H1 (cell line): Measurements from ENCODE around the gene PRKAR2B. TPM values are rescaled to one million over a fixed set of nuclear protein-coding genes. Genes with fewer than 3 reads are reported as not detected.

Source experiments
- CTCF ChIA-PET: fragments of 300-600 bp; sonication (Branson Sonifier 250); formaldehyde crosslinking; loops from one replicate; lab custom pipeline; 2021; ENCODE audit not compliant: partially characterized antibody; lab: Charles Lee
- POLR2A ChIA-PET: fragments of 300-600 bp; sonication (Branson Sonifier 250); formaldehyde crosslinking; loops from one replicate; lab custom pipeline; 2021; ENCODE audit warnings: inconsistent platforms; ENCODE audit not compliant: partially characterized antibody; lab: Charles Lee
- DNase-seq, 2 experiments: peaks; one replicate each; pipeline versions ENCODE4 v3.0.0 to v3.0.0-alpha.2; 2010 to 2022; ENCODE audit warnings: low spot score in 2 of 2, low read depth in 1 of 2, mixed read lengths in 1 of 2
- FAIRE-seq: peaks from 2 replicates; lab custom pipeline; 2011; peaks lifted over from hg19 to GRCh38; lab: Jason Lieb, UNC
- H2AFZ ChIP-seq: 2 replicates; pipeline ENCODE4 v1.8.1; 2012; ENCODE audit warnings: low read length, inconsistent platforms
- H2AK5ac ChIP-seq: 2 replicates; pipeline ENCODE4 v1.6.1; 2013; ENCODE audit warnings: low read depth, low read length
- H2BK120ac ChIP-seq: replicated peaks from 2 replicates; pipeline ENCODE3; 2013; ENCODE audit warnings: low read depth, low read length, inconsistent platforms
- H2BK12ac ChIP-seq: 2 replicates; pipeline ENCODE4 v1.6.1; 2013; ENCODE audit warnings: low read depth, low read length
- H2BK15ac ChIP-seq: 2 replicates; pipeline ENCODE4 v1.6.1; 2013; ENCODE audit warnings: low read length
- H2BK20ac ChIP-seq: 2 replicates; pipeline ENCODE4 v1.6.1; 2013; ENCODE audit warnings: low read length
- H2BK5ac ChIP-seq: 2 replicates; pipeline ENCODE4 v1.6.1; 2013; ENCODE audit warnings: low read depth, low read length
- H3K14ac ChIP-seq: 2 replicates; pipeline ENCODE4 v1.6.1; 2013; ENCODE audit warnings: inconsistent platforms; ENCODE audit not compliant: insufficient read length
- H3K18ac ChIP-seq: 2 replicates; pipeline ENCODE4 v1.6.1; 2013; ENCODE audit warnings: low read length; ENCODE audit errors: extremely low read depth
- H3K23ac ChIP-seq: 2 replicates; pipeline ENCODE4 v1.6.1; 2013; ENCODE audit warnings: inconsistent platforms; ENCODE audit not compliant: insufficient read length
- H3K23me2 ChIP-seq: 2 replicates; pipeline ENCODE4 v1.6.1; 2013; ENCODE audit warnings: low read depth, low read length
- H3K27ac ChIP-seq: 2 replicates; pipeline ENCODE4 v1.6.1; 2011; ENCODE audit warnings: low read depth, low read length, inconsistent platforms
- H3K27me3 ChIP-seq, 4 experiments: replicated peaks in 1 of 4; 1 replicate in 1 of 4; 2 replicates in 3 of 4; pipeline versions ENCODE4 v1.6.1 to v1.8.1; 2011 to 2013; ENCODE audit warnings: low read length in 3 of 4, mild to moderate bottlenecking in 3 of 4, inconsistent platforms in 2 of 4, mixed read lengths in 2 of 4, moderate library complexity in 1 of 4; ENCODE audit not compliant: control insufficient read depth in 3 of 4, insufficient read depth in 3 of 4; ENCODE audit errors: extremely low read depth in 1 of 4
- H3K36me3 ChIP-seq, 4 experiments: 2 replicates each; pipeline versions ENCODE4 v1.6.1 to v1.8.1; 2011 to 2013; ENCODE audit warnings: mild to moderate bottlenecking in 4 of 4, low read length in 3 of 4, moderate library complexity in 2 of 4, control low read depth in 1 of 4, inconsistent platforms in 1 of 4; ENCODE audit not compliant: insufficient read depth in 4 of 4, control insufficient read depth in 2 of 4
- H3K4ac ChIP-seq: replicated peaks from 2 replicates; pipeline ENCODE3; 2013; ENCODE audit warnings: low read length, low read depth, mixed read lengths, inconsistent platforms; ENCODE audit not compliant: insufficient read length
- H3K4me1 ChIP-seq, 4 experiments: replicated peaks in 1 of 4; 1 replicate in 1 of 4; 2 replicates in 3 of 4; pipeline versions ENCODE4 v1.6.1 to v1.8.1; 2011 to 2013; ENCODE audit warnings: low read length in 3 of 4, inconsistent platforms in 2 of 4, mixed read lengths in 1 of 4; ENCODE audit not compliant: insufficient read depth in 4 of 4, control insufficient read depth in 3 of 4
- H3K4me2 ChIP-seq, 2 experiments: 2 replicates each; pipeline versions ENCODE4 v1.6.1 to v1.8.1; 2011 to 2013; ENCODE audit warnings: low read depth in 2 of 2, low read length in 2 of 2, control low read depth in 1 of 2, inconsistent platforms in 1 of 2, mild to moderate bottlenecking in 1 of 2; ENCODE audit not compliant: insufficient read depth in 1 of 2
- H3K4me3 ChIP-seq, 4 experiments: fragments of 200-600, 300-600 bp in 1 of 4; sonication (generic), shearing (Covaris generic), sonication (Bioruptor Twin) in 1 of 4; 2 replicates each; pipeline versions ENCODE4 v1.5.1 to v1.8.1; 2011 to 2016; ENCODE audit warnings: low read length in 4 of 4, low read depth in 3 of 4, control low read depth in 2 of 4, inconsistent platforms in 2 of 4, mild to moderate bottlenecking in 2 of 4, mixed read lengths in 1 of 4, moderate library complexity in 1 of 4; ENCODE audit not compliant: insufficient read depth in 2 of 4; ENCODE audit errors: extremely low read depth in 1 of 4
- H3K56ac ChIP-seq: replicated peaks from 2 replicates; pipeline ENCODE3; 2013; ENCODE audit warnings: low read depth, mild to moderate bottlenecking, mixed read lengths, low read length, inconsistent platforms; ENCODE audit not compliant: insufficient read length
- H3K79me1 ChIP-seq: 2 replicates; pipeline ENCODE4 v1.6.1; 2013; ENCODE audit warnings: low read depth, low read length, control low read depth
- H3K79me2 ChIP-seq, 2 experiments: 2 replicates each; pipeline versions ENCODE4 v1.6.1 to v1.8.1; 2012 to 2013; ENCODE audit warnings: low read length in 2 of 2, mild to moderate bottlenecking in 2 of 2, inconsistent platforms in 1 of 2; ENCODE audit not compliant: insufficient read depth in 2 of 2, control insufficient read depth in 1 of 2
- H3K9ac ChIP-seq, 4 experiments: replicated peaks in 1 of 4; 1 replicate in 1 of 4; 2 replicates in 3 of 4; pipeline versions ENCODE4 v1.6.1 to v1.8.1; 2011 to 2013; ENCODE audit warnings: low read depth in 3 of 4, low read length in 3 of 4, control low read depth in 2 of 4, mild to moderate bottlenecking in 2 of 4, moderate library complexity in 2 of 4, inconsistent platforms in 1 of 4; ENCODE audit errors: extremely low read depth in 1 of 4
- H3K9me3 ChIP-seq, 2 experiments: 2 replicates each; pipeline versions ENCODE4 v1.6.1 to v1.8.1; 2012 to 2013; ENCODE audit warnings: mild to moderate bottlenecking in 2 of 2, moderate library complexity in 2 of 2, control low read depth in 1 of 2, inconsistent platforms in 1 of 2, low read depth in 1 of 2, low read length in 1 of 2, mixed read lengths in 1 of 2; ENCODE audit not compliant: insufficient read depth in 2 of 2
- H4K20me1 ChIP-seq, 2 experiments: replicated peaks in 1 of 2; 2 replicates each; pipeline versions ENCODE3 to v1.8.1; 2011 to 2013; ENCODE audit warnings: inconsistent platforms in 2 of 2, low read length in 2 of 2, mild to moderate bottlenecking in 1 of 2; ENCODE audit not compliant: insufficient read depth in 2 of 2, control insufficient read depth in 1 of 2
- H4K5ac ChIP-seq: 2 replicates; pipeline ENCODE4 v1.6.1; 2013; ENCODE audit warnings: low read length, low read depth, mixed read lengths, inconsistent platforms; ENCODE audit not compliant: insufficient read length
- H4K8ac ChIP-seq: 2 replicates; pipeline ENCODE4 v1.8.0; 2013; ENCODE audit warnings: mild to moderate bottlenecking, moderate library complexity, low read length, inconsistent platforms; ENCODE audit not compliant: insufficient read depth; ENCODE audit errors: extremely low read depth
- H4K91ac ChIP-seq: replicated peaks from 2 replicates; pipeline ENCODE3; 2013; ENCODE audit warnings: low read length, mixed read lengths, inconsistent platforms; ENCODE audit not compliant: insufficient read length
- CEBPB ChIP-seq: IDR thresholded peaks from 2 replicates; pipeline ENCODE4 v1.6.1; 2012; ENCODE audit warnings: low read depth, low read length
- CHD1 ChIP-seq: IDR thresholded peaks from 2 replicates; pipeline ENCODE4 v1.6.1; 2012; ENCODE audit warnings: low read depth, low read length, improper control_type of control experiment
- WGBS, 2 experiments: shearing (Covaris generic) in 1 of 2; methylation state at CpG; one replicate each; pipeline versions ENCODE4 v1.1.6 to v1.1.7; 2013 to 2015; ENCODE audit warnings: low lambda C conversion rate in 2 of 2, mixed read lengths in 2 of 2, inconsistent platforms in 1 of 2, low coverage in 1 of 2, missing lambda C conversion rate in 1 of 2; ENCODE audit not compliant: insufficient replicate concordance in 2 of 2, insufficient coverage in 1 of 2, insufficient read length in 1 of 2; ENCODE audit errors: extremely low coverage in 1 of 2, missing lambda C conversion rate in 1 of 2; 5-methylcytosine and 5-hydroxymethylcytosine counted together
- polyA plus RNA-seq, 7 experiments: library from polyadenylated mRNA; depleted of rRNA in 3 of 7; stranded (reverse) in 5 of 7; unstranded in 2 of 7; fragments of >200 nt in 5 of 7; fragments of 200-250 nt in 2 of 7; gene quantifications; 1 replicate in 5 of 7; 2 replicates in 1 of 7; 4 replicates in 1 of 7; pipeline versions ENCODE4 v1.2.1 to v1.2.3, GENCODE V29; 2011 to 2013; ENCODE audit warnings: missing spikeins in 2 of 7, mixed read lengths in 2 of 7
- total RNA-seq: library from RNA; stranded (reverse); fragmentation: NEBNext Ultra II Directional; extraction: Animal tissue kit (Norgen Biotek cat#: 25700); gene quantifications from 2 replicates; pipeline ENCODE4 v1.2.1, GENCODE V29; 2021

Gene PRKAR2B
- total and polyA plus RNA-seq, 2 of the 8 experiments (the other 6 are each of a cell fraction or from before 2014, with no cell fraction given): 10.4 to 37.0 TPM

DNA sequence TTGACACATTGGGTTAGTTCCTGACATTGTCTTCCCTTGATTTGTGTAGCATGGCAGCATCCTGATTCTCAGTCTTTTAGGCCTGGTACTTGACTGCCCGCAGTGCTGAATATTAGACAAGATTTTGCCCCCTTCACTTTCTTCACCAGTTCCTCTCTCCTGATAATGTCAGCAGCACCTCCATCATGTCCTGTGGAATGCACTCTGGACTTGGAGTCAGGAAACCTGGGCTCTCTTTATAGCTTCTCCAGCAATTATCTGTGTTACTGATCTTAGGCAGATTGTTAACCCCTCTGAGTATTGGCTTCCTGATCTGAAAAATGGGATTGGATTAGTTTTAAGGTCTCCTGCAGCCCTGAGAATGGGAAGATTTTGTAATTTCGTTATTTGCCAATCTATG, 143.3 kb downstream of the PRKAR2B start:
- no peak overlapping the region for H3K14ac ChIP-seq
- H3K56ac ChIP-seq: no peak overlapping the region
- no peak for TF ChIP-seq CHD1
- no peak for TF ChIP-seq CEBPB
- peaks cover 1 to 3% of the 10 kb centered on the region in 2 experiments for H4K20me1 ChIP-seq
- H2BK20ac ChIP-seq: no peak overlapping the region
- H3K23me2 ChIP-seq: no peaks in the 10 kb centered on the region
- no peak overlapping the region for H2AK5ac ChIP-seq
- H2BK12ac ChIP-seq: no peak overlapping the region
- no peak overlapping the region for H3K4ac ChIP-seq
- H2AFZ ChIP-seq: no peak overlapping the region
- 86% methylated on average over 2 of the region's 2 CpGs; no CpG with 5 or more reads in 1 of the 2 experiments for WGBS, 2 experiments
- no peak overlapping the region for H4K8ac ChIP-seq
- H3K4me3 ChIP-seq: no peak overlapping the region
- ChIA-PET CTCF (interaction anchor here (0.7 kb wide), 1 partner anchor 25 kb away, joined by 3 read pairs; no protein-coding TSS in a partner anchor), POLR2A (interaction anchor here (1.0 to 1.6 kb wide), 2 partner anchors 8 to 18 kb away, joined by 3 to 5 read pairs; partner anchors contain the start of gene HBP1)
- no peak overlapping the region for H3K27ac ChIP-seq
- no peak overlapping the region for H2BK5ac ChIP-seq
- no peaks in the 10 kb centered on the region for H3K27me3 ChIP-seq
- H3K9me3 ChIP-seq: no peaks in the 10 kb centered on the region
- no peaks in the 10 kb centered on the region for H3K79me1 ChIP-seq
- peaks cover 2 to 58% (median 29%) of the 10 kb centered on the region in 4 experiments; a peak in 5 of 8 replicates for H3K36me3 ChIP-seq
- H3K23ac ChIP-seq: no peak overlapping the region
- H3K79me2 ChIP-seq: no peaks in the 10 kb centered on the region
- no peaks in the 10 kb centered on the region for H3K4me1 ChIP-seq
- H3K4me2 ChIP-seq: no peak overlapping the region
- H4K5ac ChIP-seq: no peak overlapping the region
- FAIRE-seq (no peak), DNase-seq (no peak)
- no peak overlapping the region for H3K18ac ChIP-seq
- H4K91ac ChIP-seq: no peak overlapping the region
- H2BK120ac ChIP-seq: no peak overlapping the region
- H3K9ac ChIP-seq: no peak overlapping the region
- H2BK15ac ChIP-seq: no peak overlapping the region
